HT1080 (cell line): Measurements from ENCODE around the gene CDK4. TPM values are rescaled to one million over a fixed set of nuclear protein-coding genes. Genes with fewer than 3 reads are reported as not detected.
A peak's percentile ranks its signal among the peaks of the same experiment; 100 is the strongest.

Experiments used
- DNase-seq: peaks from one replicate; pipeline ENCODE4 v3.0.0-alpha.2; 2015; ENCODE audit warnings: low read depth
- total RNA-seq: library from RNA; depleted of rRNA; stranded (reverse); fragments of >200 nt; shearing (Covaris generic); gene quantifications from 2 replicates; pipeline ENCODE4 v1.2.3, GENCODE V29; 2014

Gene CDK4
- total RNA-seq, 1 experiment from 2014 or later: 442 TPM

DNA sequence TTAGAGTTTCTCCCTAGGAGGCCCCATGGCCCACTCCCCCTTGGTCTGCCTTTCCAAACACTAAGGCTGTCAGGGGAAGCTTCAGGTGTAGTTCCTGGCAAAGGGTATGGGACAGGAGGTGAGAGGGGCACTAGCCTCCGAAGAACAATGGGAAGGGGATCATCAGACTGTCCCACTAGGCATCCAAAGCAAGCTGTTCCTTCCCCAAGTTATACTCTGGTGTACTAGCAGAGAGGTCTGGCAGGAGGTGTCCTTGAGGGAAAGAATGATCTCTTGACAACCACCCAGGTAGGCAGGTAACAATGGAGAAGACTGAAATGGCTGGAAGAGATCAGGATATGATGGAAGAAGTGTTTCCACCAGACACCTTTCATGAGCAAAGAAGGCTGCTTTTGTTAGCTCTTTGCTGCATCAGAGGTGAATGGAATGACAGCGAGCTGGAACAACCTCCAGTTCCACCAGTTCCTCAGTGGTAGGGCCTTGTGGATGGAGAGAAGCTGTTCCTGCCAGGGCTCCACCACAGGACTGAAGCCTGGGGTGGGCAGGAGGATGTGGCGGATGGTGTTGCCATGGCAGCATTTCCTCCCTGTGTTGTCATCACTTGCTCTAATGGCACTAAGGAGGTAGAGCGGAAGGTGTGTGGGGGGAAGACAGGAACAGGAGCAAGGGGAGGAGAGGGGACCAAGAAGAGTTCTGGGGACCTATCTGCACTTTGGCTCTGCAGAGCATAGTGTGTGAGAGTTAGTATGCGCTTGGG, 11.3 kb downstream of the CDK4 start:
- peak; percentile 73 for DNase-seq

DNA sequence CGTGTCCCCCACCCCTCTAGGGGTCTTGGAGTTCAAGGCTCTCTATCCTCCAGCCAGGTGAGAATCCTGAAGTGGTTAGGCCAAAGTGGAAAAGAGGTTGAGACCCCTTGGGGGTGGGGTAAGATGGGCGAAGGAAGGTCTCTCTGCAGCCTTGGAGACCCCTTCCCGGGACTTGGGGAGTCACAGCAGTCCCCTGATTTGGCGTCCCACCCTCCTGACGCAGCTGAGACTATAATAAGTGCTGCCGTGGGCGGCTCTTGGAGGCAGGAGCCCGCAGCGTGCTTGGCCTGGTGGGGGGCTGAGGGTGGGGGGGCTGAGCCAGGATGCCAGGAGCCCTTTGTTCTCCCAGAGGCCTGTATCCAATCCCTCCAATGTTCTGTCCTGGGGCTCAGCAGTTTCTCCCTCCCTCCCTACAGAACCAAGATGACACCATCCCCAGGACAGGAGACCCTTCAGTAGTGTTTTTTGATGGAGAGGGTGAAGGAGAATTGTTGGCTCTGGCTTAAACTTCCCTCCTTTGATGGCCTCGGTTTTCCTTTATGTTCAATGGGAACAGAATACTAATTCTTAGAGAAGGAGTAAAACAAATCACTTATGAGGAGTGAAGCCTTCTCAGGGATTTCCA, 12.1 kb downstream of the CDK4 start:
- DNase-seq: no peak

GRCh38 chr12:57739387-57739786, 12.7 kb downstream of the CDK4 start:
- no peak for DNase-seq

DNA sequence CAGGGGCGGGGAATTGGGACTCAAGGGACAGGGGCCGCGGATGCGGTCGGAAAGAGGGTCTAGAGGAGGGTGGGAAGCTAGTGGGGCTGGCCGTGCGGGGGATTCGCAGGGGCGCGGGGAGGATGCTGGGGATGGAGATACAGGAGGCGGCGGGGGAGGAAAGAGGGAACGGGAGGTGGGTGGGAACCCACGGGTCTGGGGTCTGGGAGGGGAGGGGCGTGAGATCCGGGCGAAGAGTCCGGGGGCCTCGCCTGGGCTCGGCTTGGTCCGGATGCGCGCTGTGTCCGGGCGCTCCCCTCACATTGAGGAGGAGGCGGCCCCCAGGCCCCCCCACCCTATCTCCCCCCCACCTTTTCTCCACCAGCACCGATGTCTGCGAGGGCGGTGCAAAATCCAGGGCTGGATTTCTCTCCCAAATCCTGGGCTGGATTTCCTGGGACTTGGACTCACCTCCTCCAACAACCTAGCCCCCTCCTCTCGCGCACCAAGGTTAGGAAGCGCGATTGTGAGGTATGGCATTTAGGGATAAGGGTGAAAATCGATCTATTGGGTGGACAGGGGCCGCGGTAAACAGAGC, 13.4 kb downstream of the CDK4 start, which contains the start of gene AGAP2:
AGAP2 (minus strand) TSS at position 82 of the 577 bp plus-strand sequence. CDS start 496 bp downstream, outside the sequence.
- peak; percentile 44 for DNase-seq

- DNase-seq: no peak
Observed at GRCh38 chr12:57737467-57738460, 14.3 kb downstream of the CDK4 start.

GRCh38 chr12:57736741-57737466, 15.2 kb downstream of the CDK4 start:
- DNase-seq: no peak

- DNase-seq: peak; percentile 62
Observed at GRCh38 chr12:57735952-57736740, 16.0 kb downstream of the CDK4 start.

DNA sequence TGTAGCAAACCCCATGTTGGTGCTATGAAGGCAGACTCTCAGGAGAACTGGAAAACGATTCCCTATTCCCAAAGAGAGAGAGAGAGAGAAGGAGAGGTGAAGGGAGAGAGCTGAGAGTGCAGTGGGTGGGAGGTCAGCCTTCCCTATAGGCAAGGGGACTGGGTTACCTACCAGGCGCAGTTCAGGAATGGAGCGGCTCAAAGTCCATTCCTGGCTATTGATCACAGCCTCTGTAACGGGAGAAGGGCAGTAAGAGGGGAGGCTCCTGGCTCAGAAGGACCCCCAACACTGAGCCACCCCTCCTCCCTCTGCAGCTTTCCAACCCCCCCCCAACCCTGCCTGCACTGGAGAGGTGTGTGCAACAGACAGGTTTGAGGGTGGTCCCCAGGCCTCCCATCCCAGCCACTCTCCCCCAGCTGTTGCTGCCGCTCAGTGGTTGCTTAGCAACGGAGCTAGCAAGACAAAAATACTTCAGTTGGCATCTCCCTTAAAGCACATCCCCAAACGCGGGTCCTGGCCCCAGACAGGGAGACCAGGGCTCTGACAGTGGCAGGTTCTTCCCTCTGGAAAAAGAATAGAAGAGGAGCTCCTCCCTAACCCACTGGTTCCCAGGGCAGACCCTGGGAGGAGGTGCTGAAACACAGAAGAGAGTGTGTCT, 16.8 kb downstream of the CDK4 start:
- no peak for DNase-seq

DNA sequence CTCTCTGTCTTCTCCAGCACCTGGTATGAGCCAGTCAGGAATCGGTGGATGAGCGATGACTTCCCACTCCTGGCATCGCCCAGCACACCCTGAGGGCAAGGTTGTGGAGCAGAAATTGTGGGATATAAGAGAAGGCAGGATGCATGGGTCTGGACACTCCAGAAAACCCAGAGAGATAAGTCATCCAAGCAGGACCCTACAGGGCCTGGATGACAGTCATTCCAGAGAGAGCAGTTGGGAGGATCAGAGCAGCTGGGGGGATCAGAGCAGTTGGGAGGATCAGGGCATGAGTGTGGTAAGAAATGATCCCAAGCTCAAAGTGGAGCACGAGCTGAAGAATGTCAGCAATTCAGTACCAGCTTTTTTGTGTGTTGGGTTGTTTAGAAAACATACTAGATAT, 17.5 kb downstream of the CDK4 start:
- DNase-seq: no peak

GRCh38 chr12:57733928-57734327, 18.2 kb downstream of the CDK4 start:
- no peak for DNase-seq

DNA sequence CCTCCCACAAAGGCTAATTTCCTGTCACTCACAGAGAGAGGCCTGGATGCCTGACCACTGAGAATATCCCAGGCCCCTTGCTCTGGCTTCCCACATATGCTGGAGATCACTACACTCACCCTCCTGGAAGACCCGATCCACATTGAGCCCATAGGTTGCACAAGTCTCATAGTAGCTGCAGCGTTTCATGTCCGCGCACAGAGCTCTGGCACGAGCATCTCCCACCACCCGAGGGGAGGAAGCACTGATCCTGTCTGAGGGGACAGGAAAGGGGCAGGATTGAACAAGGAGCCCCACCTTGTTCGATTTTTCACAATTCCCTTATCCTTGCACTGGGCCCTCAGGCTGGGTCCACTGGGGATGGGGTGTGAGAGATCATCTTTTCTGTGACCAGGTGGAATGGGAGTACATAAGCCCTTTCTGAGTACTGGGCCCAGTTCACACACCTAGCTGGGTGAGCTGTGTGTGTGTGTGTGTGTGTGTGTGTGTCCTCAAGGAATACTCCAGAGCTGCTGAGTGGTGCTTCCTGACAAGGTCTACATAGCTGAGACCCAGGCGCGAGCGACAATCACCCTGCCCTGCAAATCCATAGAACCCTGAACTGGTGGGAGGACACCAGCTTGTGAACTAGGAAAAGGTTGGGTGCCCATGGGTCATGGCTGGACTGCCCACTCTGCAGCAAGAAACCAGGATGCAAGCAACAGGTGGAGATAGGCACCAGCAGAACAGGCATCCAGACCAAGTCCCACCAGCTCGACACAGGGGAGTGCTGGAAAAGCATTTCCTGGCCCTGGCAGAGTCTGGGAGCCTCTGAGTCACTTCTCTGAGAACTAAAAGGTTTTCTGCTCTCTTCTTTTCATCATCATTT, 19.1 kb downstream of the CDK4 start:
- DNase-seq: peak; percentile 30

DNA sequence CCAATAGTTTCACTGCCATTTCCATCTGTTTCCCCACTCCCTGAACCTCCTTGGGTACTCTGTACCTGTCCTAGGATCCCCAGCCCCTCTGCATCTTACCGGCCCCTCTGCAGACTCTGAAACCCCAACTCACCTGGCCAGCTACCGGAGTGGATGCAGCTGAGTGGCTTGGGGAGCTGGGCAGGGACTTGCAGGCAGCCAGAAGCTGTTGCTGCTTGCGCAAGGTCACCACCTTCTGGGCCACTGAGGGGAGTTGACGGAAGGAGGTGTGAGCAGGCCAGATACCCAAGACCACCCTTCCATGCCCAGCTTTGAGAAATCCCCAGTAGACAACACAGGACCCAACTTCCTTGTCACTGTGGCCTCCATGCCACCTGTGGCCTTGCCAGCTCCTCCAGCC, 19.8 kb downstream of the CDK4 start:
- DNase-seq: no peak

DNA sequence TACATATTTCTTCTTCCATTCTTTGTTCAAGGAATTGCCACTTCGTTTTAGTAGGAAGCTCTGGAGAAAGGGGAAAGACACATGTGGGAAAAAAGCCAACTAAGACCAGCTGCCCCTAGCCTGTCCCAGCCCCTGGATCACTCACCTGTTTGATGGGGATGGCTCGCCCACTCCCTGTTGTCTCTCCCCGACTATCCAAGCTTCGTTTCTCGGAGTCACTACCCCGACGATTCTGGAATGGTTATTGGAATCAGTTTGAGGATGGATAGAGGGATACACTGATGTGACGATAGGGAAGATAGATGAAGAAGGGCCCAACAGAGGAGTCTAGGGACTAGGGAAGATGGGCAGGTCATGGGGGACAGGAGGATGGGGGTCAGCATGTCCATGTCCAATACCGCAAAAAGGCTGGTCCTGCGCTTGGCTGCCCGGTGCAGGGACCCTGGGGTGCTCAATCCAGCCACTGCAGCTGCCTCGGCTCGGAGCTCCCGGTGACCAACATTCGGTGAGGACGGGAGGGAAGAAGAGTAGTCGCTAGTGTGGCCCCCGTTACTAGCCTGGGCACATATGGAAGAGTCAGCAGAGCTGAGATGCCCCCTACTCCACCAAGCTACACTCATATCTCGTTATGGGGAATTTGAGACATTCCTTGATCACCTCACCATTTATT, 20.6 kb downstream of the CDK4 start:
- DNase-seq: no peak

- no peak for DNase-seq
Observed at GRCh38 chr12:57730336-57731067, 21.6 kb downstream of the CDK4 start.

DNA sequence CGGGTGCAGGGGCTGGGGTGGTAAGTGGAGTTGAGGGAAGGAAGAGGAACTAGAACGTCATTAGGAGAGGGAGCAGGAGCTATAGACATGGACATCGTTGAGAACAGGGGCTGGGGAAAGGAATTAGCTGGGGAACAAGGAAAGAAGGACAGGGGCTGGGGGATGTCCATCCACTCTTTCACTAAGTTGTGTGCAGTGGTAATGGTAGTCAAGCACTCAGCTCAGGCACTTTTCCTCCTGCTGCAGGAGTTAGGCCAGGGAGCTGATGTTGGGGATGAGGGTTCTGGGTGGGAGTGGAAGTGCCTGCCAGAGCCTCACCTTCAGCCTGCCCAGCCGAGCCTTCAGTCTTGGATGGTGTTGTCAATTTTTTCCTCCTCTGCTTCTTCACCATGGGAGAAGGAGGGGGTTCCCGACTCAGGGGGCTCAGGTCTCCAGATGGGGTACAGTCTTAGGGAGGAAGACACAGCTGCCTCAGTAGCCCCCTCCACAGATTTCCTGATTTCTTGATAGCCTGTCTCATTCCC, 22.7 kb downstream of the CDK4 start:
- DNase-seq: no peak

DNA sequence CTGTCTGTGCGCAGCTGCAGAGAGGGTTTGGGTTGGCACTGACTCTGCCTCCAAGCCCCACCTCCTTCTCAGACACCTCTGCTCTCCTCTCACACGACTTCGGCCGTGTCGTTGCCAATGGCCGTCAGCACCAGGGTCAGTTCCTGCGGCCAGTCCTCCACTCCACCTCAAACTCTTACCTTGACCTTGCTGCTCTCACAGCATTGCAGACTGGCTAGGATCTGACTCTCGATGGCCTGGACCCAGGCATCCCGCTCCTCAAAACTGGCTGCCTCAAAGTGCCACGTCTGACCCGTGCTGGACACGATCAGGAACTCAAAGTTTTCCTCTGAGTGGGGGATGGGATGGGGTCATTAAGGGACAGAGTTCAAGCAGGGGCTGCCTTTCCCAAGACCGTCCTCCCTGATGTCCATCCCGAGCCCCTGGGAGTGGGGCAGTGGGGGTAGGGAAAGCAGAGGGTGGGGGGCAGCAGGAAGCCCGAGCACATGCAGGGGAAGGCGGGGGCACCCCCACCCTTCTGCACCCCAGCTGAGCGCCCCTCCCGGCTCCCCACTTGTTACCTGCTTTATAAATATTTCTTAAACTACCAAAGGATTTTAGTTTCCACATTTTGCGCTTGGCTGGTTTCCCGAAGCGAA, 24.2 kb downstream of the CDK4 start:
- DNase-seq: no peak
